ENCODE data around the gene TBC1D7. TPM values are rescaled to one million over a fixed set of nuclear protein-coding genes. Genes with fewer than 3 reads are reported as not detected.

Gene TBC1D7
- total and polyA plus RNA-seq, 2 experiments from 2014 or later = 8.5 to 25.8 TPM

DNA sequence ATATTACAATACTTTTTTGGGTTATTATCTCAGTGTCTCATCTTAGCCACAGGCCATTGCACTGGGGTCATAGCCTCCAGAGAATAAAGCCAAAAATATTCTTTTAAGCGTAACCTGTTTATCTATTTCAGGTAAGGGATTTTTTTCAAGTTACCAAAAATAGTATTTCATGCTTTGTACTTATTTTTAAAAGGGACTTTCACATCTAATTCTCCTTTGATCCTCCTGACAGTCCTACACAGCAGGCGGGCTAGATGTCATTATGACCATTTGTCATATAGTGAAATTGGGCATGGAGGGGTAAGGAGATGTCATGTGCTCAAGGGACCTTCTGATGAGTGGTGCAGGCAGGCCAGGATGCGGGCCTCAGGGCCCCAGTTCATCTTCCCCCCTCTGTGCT, 68.9 kb downstream of the TBC1D7 start:
- no peaks in the 10 kb centered on the region for H3K9me2 ChIP-seq (ENCODE audit: insufficient read depth)
- H3K36me3 ChIP-seq (ENCODE audit: low read depth) = no peaks in the 10 kb centered on the region
- no peaks in the 10 kb centered on the region for H3F3A ChIP-seq (ENCODE audit: insufficient read depth)
- peaks cover 16% of the 10 kb centered on the region for H3K27me3 ChIP-seq (replicated peaks; ENCODE audit: insufficient read depth)
- H3K9me3 ChIP-seq (ENCODE audit: low read depth) = no peaks in the 10 kb centered on the region
- no peak overlapping the region for H3K9ac ChIP-seq
- no peaks in the 10 kb centered on the region for H4K20me1 ChIP-seq (ENCODE audit: insufficient read depth)
- no peak overlapping the region for H2AFZ ChIP-seq
- H3K4me2 ChIP-seq (ENCODE audit: unreplicated experiment) = no peak overlapping the region
- TF ChIP-seq EZH2 (IDR thresholded peaks at IDR 0.05; ENCODE audit: insufficient read depth, poor library complexity, severe bottlenecking) = no peak
- H3K27ac ChIP-seq = no peak overlapping the region
- no peaks in the 10 kb centered on the region for H3K79me2 ChIP-seq (ENCODE audit: insufficient read depth)
- no peak overlapping the region for H3K4me3 ChIP-seq
- WGBS, 2 experiments (ENCODE audit: low coverage in 1 of 2, low lambda C conversion rate in 2 of 2, missing lambda C conversion rate in 2 of 2) = 84 to 88% methylated on average over 3 of the region's 3 CpGs
- no peaks in the 10 kb centered on the region for H3K4me1 ChIP-seq (ENCODE audit: insufficient read depth)
- no peak for DNase-seq
- in situ Hi-C loops (cut with MboI) = no loop called here

GRCh38 chr6:13256266-13257001, 71.9 kb downstream of the TBC1D7 start:
- H3K79me2 ChIP-seq (ENCODE audit: insufficient read depth) = no peaks in the 10 kb centered on the region
- 83 to 91% methylated on average over 2 of the region's 2 CpGs for WGBS, 2 experiments (ENCODE audit: low coverage in 1 of 2, low lambda C conversion rate in 2 of 2, missing lambda C conversion rate in 2 of 2)
- no peaks in the 10 kb centered on the region for H3K36me3 ChIP-seq (ENCODE audit: low read depth)
- TF ChIP-seq EZH2 (IDR thresholded peaks at IDR 0.05; ENCODE audit: insufficient read depth, poor library complexity, severe bottlenecking) = no peak
- no peak for TF ChIP-seq EZH2phosphoT487 (IDR thresholded peaks at IDR 0.05; ENCODE audit: insufficient read depth, low read depth)
- H3K4me1 ChIP-seq (ENCODE audit: insufficient read depth) = no peaks in the 10 kb centered on the region
- H2AFZ ChIP-seq = no peak overlapping the region
- H3K27me3 ChIP-seq (replicated peaks; ENCODE audit: insufficient read depth) = peaks cover 14% of the 10 kb centered on the region
- no peak overlapping the region for H3K4me3 ChIP-seq
- H3K4me2 ChIP-seq (ENCODE audit: unreplicated experiment) = no peak overlapping the region
- no peak overlapping the region for H3K27ac ChIP-seq
- no peaks in the 10 kb centered on the region for H3K9me3 ChIP-seq (ENCODE audit: low read depth)
- H4K20me1 ChIP-seq (ENCODE audit: insufficient read depth) = no peaks in the 10 kb centered on the region
- no peaks in the 10 kb centered on the region for H3F3A ChIP-seq (ENCODE audit: insufficient read depth)
- no peaks in the 10 kb centered on the region for H3K9me2 ChIP-seq (ENCODE audit: insufficient read depth)
- in situ Hi-C loops (cut with MboI) = no loop called here
- no peak for DNase-seq
- no peak overlapping the region for H3K9ac ChIP-seq

Other genes with a start within 250 kb of the TBC1D7 start
- gene GFOD1, start 159.1 kb upstream of the TBC1D7 start, total RNA-seq (2014; rRNA removed; shearing (Covaris generic)) = 0.97 and 1.6 TPM in 2 replicates
- gene GFOD1, start 159.1 kb upstream of the TBC1D7 start, polyA plus RNA-seq (2016; fragmentation: Nextera tagmentation; extraction: Ambion mirVana) = 0.74 and 0.84 TPM in 2 replicates
- gene SIRT5, start 246.1 kb upstream of the TBC1D7 start, total RNA-seq (2014; rRNA removed; shearing (Covaris generic)) = 4.8 and 5.3 TPM in 2 replicates
- 6.1 and 7.0 TPM in 2 replicates for gene SIRT5, start 246.1 kb upstream of the TBC1D7 start, polyA plus RNA-seq (2016; fragmentation: Nextera tagmentation; extraction: Ambion mirVana)

Measured in GM23248 (cell line).